ENCODE measurements around the gene GREB1. TPM values are rescaled to one million over a fixed set of nuclear protein-coding genes. Genes with fewer than 3 reads are reported as not detected.

Gene GREB1
- total RNA-seq, 1 experiment from 2014 or later, result 6.2 TPM

- TF ChIP-seq REST (IDR thresholded peaks at IDR 0.05; ENCODE audit: low read depth) (no peak), POLR2AphosphoS5 (IDR thresholded peaks at IDR 0.05; ENCODE audit: low read depth, low read length) (no peak), ELF1 (IDR thresholded peaks at IDR 0.05; ENCODE audit: borderline replicate concordance, low read depth) (no peak), POLR2A (IDR thresholded peaks at IDR 0.05; ENCODE audit: borderline replicate concordance, extremely low read depth, insufficient read depth, insufficient read length) (no peak), CEBPB (IDR thresholded peaks at IDR 0.05; ENCODE audit: low read depth) (no peak), RAD21 (IDR thresholded peaks at IDR 0.05; ENCODE audit: low read depth) (no peak), EGR1 (IDR thresholded peaks at IDR 0.05; ENCODE audit: low read depth) (no peak), EZH2 (IDR thresholded peaks at IDR 0.05) (no peak)
Observed at GRCh38 chr2:11554399-11554716, 20.5 kb downstream of the GREB1 start (continued).

GRCh38 chr2:11556101-11556806 lies 22.4 kb downstream of the GREB1 start:
- Histone ChIP-seq H4K20me1 (ENCODE audit: insufficient read depth) (no peaks in the 10 kb centered on the region), H3K4me1 (ENCODE audit: control insufficient read depth in 1 of 2, insufficient read depth in 2 of 2, low read length in 2 of 2) (no peaks in the 10 kb centered on the region), H3K27me3 (ENCODE audit: insufficient read depth, low read length) (peaks cover 11% of the 10 kb centered on the region; the same call in 1 of the 2 replicates), H3K36me3 (ENCODE audit: control insufficient read depth in 1 of 2, insufficient read depth in 2 of 2, low read length in 2 of 2) (no peaks in the 10 kb centered on the region), H3K9me2 (ENCODE audit: insufficient read depth) (no peaks in the 10 kb centered on the region), H3K4me3 (replicated peaks in 1 of 2; ENCODE audit: low read depth in 1 of 2, low read length in 2 of 2) (no peak overlapping the region), H3K9me3 (ENCODE audit: control insufficient read depth in 1 of 2, insufficient read depth in 1 of 2, low read depth in 1 of 2, low read length in 2 of 2) (no peaks in the 10 kb centered on the region), H3K79me2 (ENCODE audit: insufficient read depth, low read length) (no peaks in the 10 kb centered on the region), H3K27ac (ENCODE audit: low read depth, low read length) (no peak overlapping the region), H3K4me2 (ENCODE audit: low read length) (no peak overlapping the region), H2AFZ (ENCODE audit: low read depth, low read length, poor library complexity, severe bottlenecking) (no peak overlapping the region), H3K9ac (ENCODE audit: low read length) (no peak overlapping the region)
- ChIA-PET CTCF (no interaction called here), POLR2A (no interaction called here), RAD21 (ENCODE audit: low non-redundant PET in 1 of 2, low total read pairs in 2 of 2, uncharacterized antibody in 2 of 2, unreplicated experiment in 2 of 2) (no interaction called here)
- no peak for ATAC-seq
- intact Hi-C loops (cut with micrococcal nuclease), result no loop called here
- no peak for DNase-seq (ENCODE audit: low read depth, low spot score)
- no TSS peak for BruUV-seq (replicated peaks)
- no peak for TF ChIP-seq ZNF274 (IDR thresholded peaks at IDR 0.05; ENCODE audit: low read depth, low read length)
- TF ChIP-seq SIN3A (IDR thresholded peaks at IDR 0.05; ENCODE audit: low read depth), result no peak
- no peak for TF ChIP-seq MAX (IDR thresholded peaks at IDR 0.05)
- TF ChIP-seq SRF (IDR thresholded peaks at IDR 0.05; ENCODE audit: low read depth), result no peak
- TF ChIP-seq RAD21 (IDR thresholded peaks at IDR 0.05; ENCODE audit: low read depth), result no peak
- no peak for TF ChIP-seq YY1 (IDR thresholded peaks at IDR 0.05; ENCODE audit: extremely low read depth, insufficient replicate concordance, low read depth, low read length)
- TF ChIP-seq CEBPB (IDR thresholded peaks at IDR 0.05; ENCODE audit: low read depth), result no peak
- TF ChIP-seq FOSL1 (IDR thresholded peaks at IDR 0.05; ENCODE audit: low read depth), result no peak
- no peak for TF ChIP-seq EZH2 (IDR thresholded peaks at IDR 0.05)
- TF ChIP-seq ATF3 (IDR thresholded peaks at IDR 0.05), result no peak
- no peak for TF ChIP-seq CTCF (IDR thresholded peaks at IDR 0.05 in 2 of 3, conservative IDR thresholded peaks at IDR 0.05 in 1 of 3; ENCODE audit: borderline replicate concordance in 1 of 3, insufficient read depth in 1 of 3, low read depth in 2 of 3, low read length in 2 of 3)
- TF ChIP-seq POLR2A (IDR thresholded peaks at IDR 0.05; ENCODE audit: borderline replicate concordance, extremely low read depth, insufficient read depth, insufficient read length), result no peak
- TF ChIP-seq JUND (IDR thresholded peaks at IDR 0.05), result no peak
- TF ChIP-seq CBX3 (IDR thresholded peaks at IDR 0.05; ENCODE audit: low read depth), result no peak
- no peak for TF ChIP-seq EZH2phosphoT487 (IDR thresholded peaks at IDR 0.05; ENCODE audit: borderline replicate concordance)
